ENCODE data around the gene MMP13. TPM values are rescaled to one million over a fixed set of nuclear protein-coding genes. Genes with fewer than 3 reads are reported as not detected.

The MMP13 gene
- polyA plus RNA-seq, 1 donor (not counting 4 experiments of a cell fraction or from before 2014, with no cell fraction given): 0.05 TPM

DNA sequence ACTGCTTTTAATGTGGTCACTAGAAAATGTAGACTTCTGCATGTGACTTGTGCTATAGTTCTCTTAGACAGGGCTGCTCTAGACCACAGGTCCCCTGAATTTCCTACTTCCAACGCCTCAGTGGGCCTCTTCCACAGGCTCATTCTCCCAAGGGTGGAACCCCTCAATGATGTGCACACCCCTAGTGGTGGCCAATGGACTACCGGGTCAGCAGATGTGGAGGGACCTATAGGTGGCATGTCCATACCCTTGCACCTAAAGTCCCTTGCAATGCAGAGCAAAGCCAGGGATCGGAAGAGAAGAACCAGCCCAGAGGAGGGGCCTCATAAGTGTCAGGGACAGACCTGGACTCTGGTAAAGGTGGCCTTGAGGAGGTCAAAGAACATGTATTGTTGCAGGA lies 20.0 kb downstream of the MMP13 start:
- Histone ChIP-seq H2AFZ (ENCODE audit: control insufficient read depth, low read length) (no peak overlapping the region), H3K79me2 (ENCODE audit: control insufficient read depth, insufficient read depth, low read length) (no peaks in the 10 kb centered on the region), H3K27me3 (ENCODE audit: control insufficient read depth, extremely low read depth, insufficient read depth, low read length) (no peaks in the 10 kb centered on the region), H3K27ac (ENCODE audit: control insufficient read depth, insufficient read depth, low read length) (no peak overlapping the region), H3K9me1 (ENCODE audit: control insufficient read depth, extremely low read depth, insufficient read depth, low read length) (no peaks in the 10 kb centered on the region), H3K4me3 (ENCODE audit: control insufficient read depth in 2 of 3, extremely low read depth in 1 of 3, insufficient read depth in 2 of 3, low read depth in 1 of 3, low read length in 3 of 3) (no peak overlapping the region), H3K36me3 (ENCODE audit: control insufficient read depth in 2 of 2, extremely low read depth in 1 of 2, insufficient read depth in 2 of 2, low read length in 2 of 2) (no peaks in the 10 kb centered on the region), H3K9ac (ENCODE audit: control insufficient read depth, extremely low read depth, insufficient read depth, low read length) (no peak overlapping the region), H3K4me1 (ENCODE audit: control insufficient read depth, extremely low read depth, insufficient read depth, low read length) (no peaks in the 10 kb centered on the region), H4K20me1 (ENCODE audit: control insufficient read depth, extremely low read depth, insufficient read depth, low read length) (no peaks in the 10 kb centered on the region), H3K4me2 (ENCODE audit: control insufficient read depth, extremely low read depth, insufficient read depth, low read depth, low read length) (no peak overlapping the region), H3K9me3 (ENCODE audit: control insufficient read depth, low read depth, low read length) (no peaks in the 10 kb centered on the region)
- DNase-seq (ENCODE audit: low read depth, low spot score) (no peak), FAIRE-seq (no peak)
- dilution Hi-C loops (cut with MboI; ENCODE audit: extremely low pct_ligation_motif_present, low sequenced_read_pairs): no loop called here
- TF ChIP-seq, protein P1, sequence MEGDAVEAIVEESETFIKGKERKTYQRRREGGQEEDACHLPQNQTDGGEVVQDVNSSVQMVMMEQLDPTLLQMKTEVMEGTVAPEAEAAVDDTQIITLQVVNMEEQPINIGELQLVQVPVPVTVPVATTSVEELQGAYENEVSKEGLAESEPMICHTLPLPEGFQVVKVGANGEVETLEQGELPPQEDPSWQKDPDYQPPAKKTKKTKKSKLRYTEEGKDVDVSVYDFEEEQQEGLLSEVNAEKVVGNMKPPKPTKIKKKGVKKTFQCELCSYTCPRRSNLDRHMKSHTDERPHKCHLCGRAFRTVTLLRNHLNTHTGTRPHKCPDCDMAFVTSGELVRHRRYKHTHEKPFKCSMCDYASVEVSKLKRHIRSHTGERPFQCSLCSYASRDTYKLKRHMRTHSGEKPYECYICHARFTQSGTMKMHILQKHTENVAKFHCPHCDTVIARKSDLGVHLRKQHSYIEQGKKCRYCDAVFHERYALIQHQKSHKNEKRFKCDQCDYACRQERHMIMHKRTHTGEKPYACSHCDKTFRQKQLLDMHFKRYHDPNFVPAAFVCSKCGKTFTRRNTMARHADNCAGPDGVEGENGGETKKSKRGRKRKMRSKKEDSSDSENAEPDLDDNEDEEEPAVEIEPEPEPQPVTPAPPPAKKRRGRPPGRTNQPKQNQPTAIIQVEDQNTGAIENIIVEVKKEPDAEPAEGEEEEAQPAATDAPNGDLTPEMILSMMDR (optimal IDR thresholded peaks at IDR 0.05 in 1 of 3, IDR thresholded peaks at IDR 0.05 in 1 of 3, conservative IDR thresholded peaks at IDR 0.05 in 1 of 3; ENCODE audit: extremely low read depth in 1 of 3, insufficient read depth in 2 of 3, low read length in 3 of 3): peak in 1 of 3 experiments; percentile 9
- no peak for TF ChIP-seq EZH2 (IDR thresholded peaks at IDR 0.05; ENCODE audit: low read length)

GRCh38 chr11:102934735-102935134 lies 20.8 kb downstream of the MMP13 start:
- Histone ChIP-seq H3K9me3 (ENCODE audit: control insufficient read depth, low read depth, low read length) (no peaks in the 10 kb centered on the region), H3K4me2 (ENCODE audit: control insufficient read depth, extremely low read depth, insufficient read depth, low read depth, low read length) (no peak overlapping the region), H3K27me3 (ENCODE audit: control insufficient read depth, extremely low read depth, insufficient read depth, low read length) (no peaks in the 10 kb centered on the region), H3K36me3 (ENCODE audit: control insufficient read depth in 2 of 2, extremely low read depth in 1 of 2, insufficient read depth in 2 of 2, low read length in 2 of 2) (no peaks in the 10 kb centered on the region), H2AFZ (ENCODE audit: control insufficient read depth, low read length) (no peak overlapping the region), H3K4me3 (ENCODE audit: control insufficient read depth in 2 of 3, extremely low read depth in 1 of 3, insufficient read depth in 2 of 3, low read depth in 1 of 3, low read length in 3 of 3) (no peak overlapping the region), H3K79me2 (ENCODE audit: control insufficient read depth, insufficient read depth, low read length) (no peaks in the 10 kb centered on the region), H4K20me1 (ENCODE audit: control insufficient read depth, extremely low read depth, insufficient read depth, low read length) (no peaks in the 10 kb centered on the region), H3K9ac (ENCODE audit: control insufficient read depth, extremely low read depth, insufficient read depth, low read length) (no peak overlapping the region), H3K27ac (ENCODE audit: control insufficient read depth, insufficient read depth, low read length) (no peak overlapping the region), H3K4me1 (ENCODE audit: control insufficient read depth, extremely low read depth, insufficient read depth, low read length) (no peaks in the 10 kb centered on the region), H3K9me1 (ENCODE audit: control insufficient read depth, extremely low read depth, insufficient read depth, low read length) (no peaks in the 10 kb centered on the region)
- no peak for TF ChIP-seq EZH2 (IDR thresholded peaks at IDR 0.05; ENCODE audit: low read length)
- TF ChIP-seq, protein P1 (optimal IDR thresholded peaks at IDR 0.05 in 1 of 3, IDR thresholded peaks at IDR 0.05 in 1 of 3, conservative IDR thresholded peaks at IDR 0.05 in 1 of 3; ENCODE audit: extremely low read depth in 1 of 3, insufficient read depth in 2 of 3, low read length in 3 of 3): no peak
- DNase-seq (ENCODE audit: low read depth, low spot score) (no peak), FAIRE-seq (no peak)
- dilution Hi-C loops (cut with MboI; ENCODE audit: extremely low pct_ligation_motif_present, low sequenced_read_pairs): no loop called here

Data from keratinocyte (primary cell).